Ovary (tissue), 3 donors: ENCODE results near the gene ANGEL2.

Experiments
- CTCF ChIP-seq, 3 donors: fragments of 450-650 bp in 2 of 3; fragments of 200-600 bp in 1 of 3; IDR thresholded peaks; one replicate each; pipeline versions ENCODE4 v1.5.1 to v1.8.0; 2016 to 2022; ENCODE audit warnings: antibody characterized with exemption in 3 of 3, mild to moderate bottlenecking in 1 of 3
- EP300 ChIP-seq: sonication (generic); formaldehyde crosslinking; IDR thresholded peaks from one replicate; pipeline ENCODE4 v1.6.1; 2017; ENCODE audit warnings: antibody characterized with exemption
- POLR2A ChIP-seq: fragments of 450-650 bp; IDR thresholded peaks from one replicate; pipeline ENCODE4 v1.6.1; 2017; ENCODE audit warnings: antibody characterized with exemption, mild to moderate bottlenecking, moderate library complexity
- donor health status: DM: no; HTN: no; CAD: no.

DNA sequence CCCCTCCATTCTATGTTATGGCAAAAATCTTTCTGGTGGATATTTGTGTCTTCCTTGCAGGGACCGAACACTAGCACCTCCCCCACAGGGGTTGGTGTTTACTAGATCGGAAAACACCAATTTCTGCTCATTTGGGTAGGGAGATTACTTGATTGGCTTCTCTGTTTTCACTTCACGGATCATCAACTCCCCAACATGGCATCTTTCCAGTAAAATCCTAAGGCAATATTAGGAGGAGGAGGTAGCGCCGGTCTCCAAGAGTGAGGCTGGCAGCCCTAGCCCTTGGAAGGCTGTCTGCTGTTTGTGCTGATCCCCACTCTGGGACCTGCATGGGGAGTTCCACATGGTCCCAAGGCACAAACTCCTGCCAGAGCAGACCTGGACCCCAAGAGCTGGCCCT lies 53.2 kb downstream of the ANGEL2 start:
- TF ChIP-seq CTCF (IDR thresholded peaks at IDR 0.05) (no peak), EP300 (no peak), POLR2A (no peak)
